Stomach (tissue), 4 donors: Measurements from ENCODE around the gene BCL11B.

Experiments
- CTCF ChIP-seq, 7 experiments: fragments of 450-650 bp in 4 of 7; fragments of 200-600 bp in 3 of 7; sonication (generic) in 3 of 7; IDR thresholded peaks; one replicate each; pipeline ENCODE4 v1.5.1; 2016 to 2019; ENCODE audit warnings: antibody characterized with exemption in 7 of 7, control low read depth in 2 of 7, mild to moderate bottlenecking in 1 of 7
- EP300 ChIP-seq: sonication (generic); formaldehyde crosslinking; IDR thresholded peaks from one replicate; pipeline ENCODE4 v1.6.1; 2017; ENCODE audit warnings: antibody characterized with exemption
- POLR2A ChIP-seq, 4 donors: fragments of 450-650 bp; IDR thresholded peaks; one replicate each; pipeline ENCODE4 v1.6.1; 2016; ENCODE audit warnings: antibody characterized with exemption in 4 of 4, control low read depth in 2 of 4, mild to moderate bottlenecking in 1 of 4, moderate library complexity in 1 of 4
- POLR2AphosphoS5 ChIP-seq, 3 donors: sonication (generic); formaldehyde crosslinking; IDR thresholded peaks; one replicate each; pipeline ENCODE4 v1.6.1; 2016; ENCODE audit warnings: antibody characterized with exemption in 3 of 3

- TF ChIP-seq POLR2A (IDR thresholded peaks at IDR 0.05) (no peak), EP300 (no peak), CTCF (IDR thresholded peaks at IDR 0.05) (no peak), POLR2AphosphoS5 (IDR thresholded peaks at IDR 0.05) (no peak)
Measured at GRCh38 chr14:99215277-99215676, 56.7 kb downstream of the BCL11B start.
